PC-3 (cell line): Measurements from ENCODE around the gene BMP2. TPM values are rescaled to one million over a fixed set of nuclear protein-coding genes. Genes with fewer than 3 reads are reported as not detected.

Experiments
- ATAC-seq: fragments of 200-7000 bp; cut with Tn5 transposase; 2 replicates; pipeline ENCODE4 v1.9.1; 2020; ENCODE audit warnings: mild to moderate bottlenecking, moderate library complexity
- BruUV-seq: library from RNA; stranded (reverse); fragments of 400-500 nt; replicated peaks from 2 replicates; lab custom pipeline; 2021; lab: Mats Ljungman, UMichigan
- CTCF ChIA-PET: fragments of 300-600 bp; sonication (Branson Sonifier 250); formaldehyde crosslinking; loops from one replicate; lab custom pipeline; 2022; ENCODE audit warnings: antibody characterized with exemption; lab: Charles Lee
- POLR2A ChIA-PET: fragments of 300-600 bp; sonication (Branson Sonifier 250); formaldehyde crosslinking; loops from one replicate; lab custom pipeline; 2022; ENCODE audit warnings: antibody characterized with exemption; ENCODE audit not compliant: unreplicated experiment; lab: Charles Lee
- DNase-seq: peaks from one replicate; pipeline ENCODE4 v3.0.0-alpha.2; 2015
- H2AFZ ChIP-seq: fragments of 300-600 bp; sonication (generic); 2 replicates; pipeline ENCODE4 v1.6.0; 2016; ENCODE audit warnings: antibody characterized with exemption, low read length
- H3F3A ChIP-seq: fragments of 300-600 bp; sonication (generic); one replicate; pipeline ENCODE4 v1.6.0; 2017; ENCODE audit warnings: antibody characterized with exemption, low read length, control low read depth, mild to moderate bottlenecking; ENCODE audit not compliant: unreplicated experiment
- H3K27ac ChIP-seq: fragments of 300-600 bp; sonication (generic); 2 replicates; pipeline ENCODE4 v1.5.1; 2016; ENCODE audit warnings: mild to moderate bottlenecking, low read length
- H3K27me3 ChIP-seq: fragments of 300-600 bp; sonication (generic); 2 replicates; pipeline ENCODE4 v1.6.1; 2016; ENCODE audit warnings: low read length, mixed read lengths
- H3K36me3 ChIP-seq: fragments of 300-600 bp; sonication (generic); 2 replicates; pipeline ENCODE4 v1.6.1; 2016; ENCODE audit warnings: low read depth, mixed run types, low read length, mixed read lengths
- H3K4me1 ChIP-seq: fragments of 300-600 bp; sonication (generic); 2 replicates; pipeline ENCODE4 v1.5.1; 2016; ENCODE audit warnings: low read length; ENCODE audit not compliant: insufficient read depth
- H3K4me2 ChIP-seq: fragments of 300-600 bp; sonication (generic); 2 replicates; pipeline ENCODE4 v1.6.0; 2016; ENCODE audit warnings: low read length
- H3K4me3 ChIP-seq: fragments of 300-600 bp; sonication (generic); 2 replicates; pipeline ENCODE4 v1.5.1; 2016; ENCODE audit warnings: mild to moderate bottlenecking, low read length, mixed read lengths
- H3K79me2 ChIP-seq: fragments of 300-600 bp; sonication (generic); 2 replicates; pipeline ENCODE4 v1.6.1; 2017; ENCODE audit warnings: low read length, mixed read lengths
- H3K9ac ChIP-seq: fragments of 300-600 bp; sonication (generic); 2 replicates; pipeline ENCODE4 v1.6.0; 2016; ENCODE audit warnings: mild to moderate bottlenecking, low read length
- H3K9me2 ChIP-seq: fragments of 300-600 bp; sonication (generic); replicated peaks from 2 replicates; pipeline ENCODE4 v1.6.1; 2016; ENCODE audit warnings: mixed run types, low read length, mixed read lengths
- H3K9me3 ChIP-seq: fragments of 300-600 bp; sonication (generic); 2 replicates; pipeline ENCODE4 v1.6.1; 2016; ENCODE audit warnings: low read length, mixed read lengths
- H4K20me1 ChIP-seq: fragments of 300-600 bp; sonication (generic); 2 replicates; pipeline ENCODE4 v1.6.1; 2016; ENCODE audit warnings: low read length, mixed read lengths
- EZH2 ChIP-seq: fragments of 300-600 bp; sonication (generic); IDR thresholded peaks from one replicate; pipeline ENCODE4 v1.6.1; 2017; ENCODE audit warnings: antibody characterized with exemption, mild to moderate bottlenecking, low read length; ENCODE audit not compliant: unreplicated experiment
- EZH2phosphoT487 ChIP-seq: fragments of 300-600 bp; sonication (generic); IDR thresholded peaks from 2 replicates; pipeline ENCODE4 v1.6.1; 2018; ENCODE audit warnings: mild to moderate bottlenecking, antibody characterized with exemption, low read length, borderline replicate concordance
- intact Hi-C: fragments of 100-400 bp; cut with micrococcal nuclease; formaldehyde crosslinking; loops from 2 replicates; pipeline ENCODE4 v1.9.0; 2023
- total RNA-seq: library from RNA; depleted of rRNA; stranded (reverse); fragments of >200 nt; gene quantifications from 2 replicates; pipeline ENCODE4 v1.2.3, GENCODE V29; 2014
- TF ChIP-seq, protein P1 (sequence below): fragments of 300-600 bp; sonication (generic); conservative IDR thresholded peaks from 2 replicates; pipeline ENCODE4 v1.5.1; 2017; ENCODE audit warnings: antibody characterized with exemption, low read depth, mild to moderate bottlenecking, low read length

Gene BMP2
- total RNA-seq, 1 experiment from 2014 or later, result 0.73 TPM

DNA sequence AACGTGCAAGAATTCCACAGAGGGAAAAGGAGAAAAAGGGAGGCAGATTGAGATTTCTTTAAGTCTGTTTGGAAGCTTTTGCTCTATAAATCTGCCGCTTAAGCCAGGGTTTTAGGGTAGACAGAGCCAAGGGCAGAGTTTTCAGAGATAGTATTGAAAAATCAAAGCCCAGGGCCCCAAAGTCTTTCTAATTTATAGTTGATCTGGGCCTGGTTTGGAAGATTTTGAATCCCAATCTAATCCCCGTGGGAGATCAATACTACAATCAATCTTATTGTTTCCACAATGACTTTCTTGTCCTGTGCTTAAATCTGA, 3.3 kb downstream of the BMP2 start:
- Histone ChIP-seq H3F3A (no peaks in the 10 kb centered on the region), H3K4me2 (no peak overlapping the region), H3K27ac (no peak overlapping the region), H3K36me3 (no peaks in the 10 kb centered on the region), H2AFZ (no peak overlapping the region), H3K9ac (no peak overlapping the region), H3K4me3 (no peak overlapping the region), H3K9me2 (no peaks in the 10 kb centered on the region), H3K9me3 (no peaks in the 10 kb centered on the region), H3K4me1 (no peaks in the 10 kb centered on the region), H3K27me3 (peaks cover 80% of the 10 kb centered on the region), H3K79me2 (no peaks in the 10 kb centered on the region), H4K20me1 (no peaks in the 10 kb centered on the region)
- intact Hi-C loops, result no loop called here
- TF ChIP-seq EZH2 (no peak), EZH2phosphoT487 (no peak)
- TF ChIP-seq, protein P1, sequence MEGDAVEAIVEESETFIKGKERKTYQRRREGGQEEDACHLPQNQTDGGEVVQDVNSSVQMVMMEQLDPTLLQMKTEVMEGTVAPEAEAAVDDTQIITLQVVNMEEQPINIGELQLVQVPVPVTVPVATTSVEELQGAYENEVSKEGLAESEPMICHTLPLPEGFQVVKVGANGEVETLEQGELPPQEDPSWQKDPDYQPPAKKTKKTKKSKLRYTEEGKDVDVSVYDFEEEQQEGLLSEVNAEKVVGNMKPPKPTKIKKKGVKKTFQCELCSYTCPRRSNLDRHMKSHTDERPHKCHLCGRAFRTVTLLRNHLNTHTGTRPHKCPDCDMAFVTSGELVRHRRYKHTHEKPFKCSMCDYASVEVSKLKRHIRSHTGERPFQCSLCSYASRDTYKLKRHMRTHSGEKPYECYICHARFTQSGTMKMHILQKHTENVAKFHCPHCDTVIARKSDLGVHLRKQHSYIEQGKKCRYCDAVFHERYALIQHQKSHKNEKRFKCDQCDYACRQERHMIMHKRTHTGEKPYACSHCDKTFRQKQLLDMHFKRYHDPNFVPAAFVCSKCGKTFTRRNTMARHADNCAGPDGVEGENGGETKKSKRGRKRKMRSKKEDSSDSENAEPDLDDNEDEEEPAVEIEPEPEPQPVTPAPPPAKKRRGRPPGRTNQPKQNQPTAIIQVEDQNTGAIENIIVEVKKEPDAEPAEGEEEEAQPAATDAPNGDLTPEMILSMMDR, result no peak
- DNase-seq (no peak), ATAC-seq (no peak)
- ChIA-PET POLR2A (no interaction called here), CTCF (no interaction called here)
- BruUV-seq, result no TSS peak

DNA sequence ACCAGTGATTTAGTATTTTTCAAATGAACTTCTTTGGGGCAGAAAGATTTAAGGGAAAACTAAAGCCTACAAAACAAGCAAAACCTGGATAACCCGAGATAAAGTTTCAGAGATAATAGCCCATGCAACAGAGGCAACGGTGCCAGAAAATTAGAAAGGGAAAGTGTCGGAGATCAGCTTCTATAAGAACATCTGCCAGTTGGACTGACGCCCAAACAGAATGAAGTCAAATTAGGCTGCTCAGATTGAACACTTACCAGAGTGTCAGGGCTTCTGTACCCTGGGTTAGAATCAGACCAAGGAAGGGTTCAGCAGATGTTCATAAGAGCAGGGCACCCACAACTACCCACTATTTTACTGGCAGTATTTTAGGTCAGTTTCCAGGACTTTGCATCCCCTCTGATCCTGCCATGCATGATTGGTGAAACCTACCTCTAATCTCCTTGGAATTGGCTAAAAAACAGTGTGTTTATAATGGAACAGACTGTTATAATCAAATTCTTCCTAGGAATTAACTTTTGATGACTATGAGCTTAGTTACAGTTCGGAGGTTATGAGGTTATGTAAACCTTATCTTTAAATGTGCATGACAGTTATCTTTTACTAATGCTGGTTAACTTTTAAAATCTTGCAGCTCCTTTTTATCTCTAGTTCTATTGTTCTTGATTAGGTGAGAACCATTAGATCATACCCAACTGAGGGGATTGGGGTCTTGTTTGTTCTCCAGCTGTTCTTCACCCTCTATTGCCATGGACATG, 13.1 kb downstream of the BMP2 start:
- BruUV-seq, result no TSS peak
- TF ChIP-seq EZH2 (no peak), EZH2phosphoT487 (no peak)
- TF ChIP-seq, protein P1, result no peak
- no peak for DNase-seq
- Histone ChIP-seq H3K9me2 (no peaks in the 10 kb centered on the region), H3K9ac (no peak overlapping the region), H3K9me3 (no peaks in the 10 kb centered on the region), H3K36me3 (no peaks in the 10 kb centered on the region), H4K20me1 (no peaks in the 10 kb centered on the region), H3K27me3 (peaks cover 96% of the 10 kb centered on the region), H3F3A (no peaks in the 10 kb centered on the region), H3K4me3 (no peak overlapping the region), H3K79me2 (no peaks in the 10 kb centered on the region), H3K27ac (no peak overlapping the region), H2AFZ (no peak overlapping the region), H3K4me2 (no peak overlapping the region), H3K4me1 (no peaks in the 10 kb centered on the region)
- CTCF ChIA-PET, result no interaction called here
- ATAC-seq, result no peak
- POLR2A ChIA-PET, result no interaction called here
- intact Hi-C loops, result no loop called here

DNA sequence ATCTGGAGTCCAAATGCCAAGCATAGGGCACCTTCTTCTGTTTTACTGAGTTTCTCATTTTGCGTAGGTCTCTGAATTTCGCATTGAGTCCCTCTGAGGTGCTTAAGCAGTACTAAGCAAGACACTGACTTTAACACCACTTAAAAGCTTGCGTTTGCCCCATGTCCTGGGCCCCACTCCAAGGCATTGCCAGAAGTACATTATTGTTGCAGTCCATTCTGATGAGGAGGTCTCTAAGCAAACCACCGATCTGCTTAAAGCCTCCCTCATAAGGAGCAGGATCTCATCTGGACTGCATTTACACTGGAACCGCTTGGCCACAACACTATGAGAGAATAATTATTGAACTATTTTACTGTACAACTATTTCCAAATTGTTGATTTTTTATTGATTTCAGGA, 16.3 kb downstream of the BMP2 start:
- Histone ChIP-seq H3F3A (no peaks in the 10 kb centered on the region), H3K4me1 (no peaks in the 10 kb centered on the region), H3K79me2 (no peaks in the 10 kb centered on the region), H3K36me3 (no peaks in the 10 kb centered on the region), H3K9ac (no peak overlapping the region), H3K27me3 (peaks cover 96% of the 10 kb centered on the region), H3K4me3 (no peak overlapping the region), H3K27ac (no peak overlapping the region), H4K20me1 (no peaks in the 10 kb centered on the region), H3K9me3 (no peaks in the 10 kb centered on the region), H3K4me2 (no peak overlapping the region), H3K9me2 (no peaks in the 10 kb centered on the region), H2AFZ (no peak overlapping the region)
- TF ChIP-seq, protein P1, result no peak
- TF ChIP-seq EZH2, result no peak
- no peak for TF ChIP-seq EZH2phosphoT487
- ChIA-PET CTCF (no interaction called here), POLR2A (no interaction called here)
- no TSS peak for BruUV-seq
- intact Hi-C loops, result no loop called here
- DNase-seq (no peak), ATAC-seq (no peak)
